Liver (tissue), 9 donors: ENCODE results near the gene TSSK2. TPM values are rescaled to one million over a fixed set of nuclear protein-coding genes. Genes with fewer than 3 reads are reported as not detected.

Experiments
- DNase-seq: peaks from one replicate; pipeline ENCODE4 v3.0.0-alpha.2; 2017; ENCODE audit warnings: low spot score
- H3K27ac ChIP-seq, 2 donors: one replicate each; pipeline ENCODE4 v1.7.0; 2013; ENCODE audit warnings: inconsistent platforms in 2 of 2, low read length in 2 of 2, control low read depth in 1 of 2, low read depth in 1 of 2, mild to moderate bottlenecking in 1 of 2
- H3K27me3 ChIP-seq, 4 donors: one replicate each; pipeline versions ENCODE4 v1.6.1 to v1.7.0; 2013; ENCODE audit warnings: low read length in 3 of 4, inconsistent platforms in 1 of 4, mild to moderate bottlenecking in 1 of 4, moderate library complexity in 1 of 4; ENCODE audit not compliant: control insufficient read depth in 4 of 4, insufficient read depth in 4 of 4
- H3K36me3 ChIP-seq, 4 donors: one replicate each; pipeline versions ENCODE4 v1.6.1 to v1.7.0; 2013; ENCODE audit warnings: low read length in 3 of 4, mild to moderate bottlenecking in 3 of 4, low read depth in 1 of 4, moderate library complexity in 1 of 4; ENCODE audit not compliant: control insufficient read depth in 4 of 4, insufficient read depth in 3 of 4
- H3K4me1 ChIP-seq, 4 donors: one replicate each; pipeline versions ENCODE4 v1.6.1 to v1.7.0; 2013; ENCODE audit warnings: low read length in 3 of 4, mild to moderate bottlenecking in 3 of 4, moderate library complexity in 1 of 4; ENCODE audit not compliant: control insufficient read depth in 4 of 4, insufficient read depth in 4 of 4
- H3K4me3 ChIP-seq, 3 donors: one replicate each; pipeline versions ENCODE4 v1.6.1 to v1.7.0; 2013; ENCODE audit warnings: low read length in 3 of 3, control low read depth in 1 of 3, low read depth in 1 of 3, mild to moderate bottlenecking in 1 of 3
- H3K9ac ChIP-seq, 2 donors: one replicate each; pipeline ENCODE4 v1.7.0; 2013; ENCODE audit warnings: low read length in 2 of 2, mild to moderate bottlenecking in 2 of 2, moderate library complexity in 2 of 2, control low read depth in 1 of 2, low read depth in 1 of 2
- H3K9me3 ChIP-seq, 4 donors: one replicate each; pipeline versions ENCODE4 v1.6.1 to v1.7.0; 2013; ENCODE audit warnings: low read length in 3 of 4; ENCODE audit not compliant: control insufficient read depth in 4 of 4
- EGR1 ChIP-seq, 2 donors: IDR thresholded peaks; 2 replicates each; pipeline ENCODE4 v1.6.1; 2016 to 2018; ENCODE audit warnings: antibody characterized with exemption in 2 of 2, low read depth in 2 of 2
- FOXA1 ChIP-seq: IDR thresholded peaks from 2 replicates; pipeline ENCODE4 v1.6.1; 2016; ENCODE audit warnings: antibody characterized with exemption
- FOXA2 ChIP-seq: IDR thresholded peaks from 2 replicates; pipeline ENCODE4 v1.6.1; 2016; ENCODE audit warnings: antibody characterized with exemption
- GABPA ChIP-seq, 2 donors: IDR thresholded peaks in 1 of 2; conservative IDR thresholded peaks in 1 of 2; 2 replicates each; pipeline ENCODE4 v1.6.1; 2016; ENCODE audit warnings: antibody characterized with exemption in 2 of 2, mild to moderate bottlenecking in 1 of 2, moderate library complexity in 1 of 2
- HNF4A ChIP-seq, 2 donors: conservative IDR thresholded peaks; 2 replicates each; pipeline ENCODE4 v1.6.1; 2016; ENCODE audit warnings: antibody characterized with exemption in 2 of 2, mild to moderate bottlenecking in 2 of 2
- HNF4G ChIP-seq: IDR thresholded peaks from 2 replicates; pipeline ENCODE4 v1.6.1; 2016; ENCODE audit warnings: antibody characterized with exemption
- JUND ChIP-seq, 2 donors: IDR thresholded peaks; 2 replicates each; pipeline ENCODE4 v1.6.1; 2016; ENCODE audit warnings: antibody characterized with exemption in 2 of 2
- NR2F2 ChIP-seq: IDR thresholded peaks from 2 replicates; pipeline ENCODE4 v1.6.1; 2016; ENCODE audit warnings: antibody characterized with exemption
- RAD21 ChIP-seq, 2 donors: IDR thresholded peaks; 2 replicates each; pipeline ENCODE4 v1.6.1; 2016; ENCODE audit warnings: antibody characterized with exemption in 2 of 2, mild to moderate bottlenecking in 2 of 2
- RXRA ChIP-seq, 2 donors: IDR thresholded peaks; 2 replicates each; pipeline ENCODE4 v1.6.1; 2017 to 2018; ENCODE audit warnings: antibody characterized with exemption in 2 of 2, mild to moderate bottlenecking in 1 of 2
- SP1 ChIP-seq: IDR thresholded peaks from 2 replicates; pipeline ENCODE4 v1.6.1; 2018; ENCODE audit warnings: antibody characterized with exemption, mild to moderate bottlenecking
- TAF1 ChIP-seq: conservative IDR thresholded peaks from 2 replicates; pipeline ENCODE4 v1.6.1; 2016; ENCODE audit warnings: antibody characterized with exemption, mild to moderate bottlenecking
- YY1 ChIP-seq: IDR thresholded peaks from 2 replicates; pipeline ENCODE4 v1.6.1; 2016; ENCODE audit warnings: antibody characterized with exemption, mild to moderate bottlenecking
- WGBS: extraction: QIAGEN DNeasy Blood & Tissue Kit; methylation state at CpG from one replicate; pipeline ENCODE4 v1.1.7; 2013; 5-methylcytosine and 5-hydroxymethylcytosine counted together
- polyA plus RNA-seq, 2 donors: library from polyadenylated mRNA; stranded (reverse) in 1 of 2; unstranded in 1 of 2; fragments of 200-250 nt in 1 of 2; fragments of >200 nt in 1 of 2; fragmentation: Nextera tagmentation in 1 of 2; extraction: Ambion mirVana in 1 of 2; gene quantifications; one replicate each; pipeline versions ENCODE4 v1.2.1 to v1.2.3, GENCODE V29; 2013 to 2015
- total RNA-seq, 2 donors: library from RNA; depleted of rRNA; stranded (reverse); fragments of >200 nt; gene quantifications; one replicate each; pipeline ENCODE4 v1.2.3, GENCODE V29; 2014
- TF ChIP-seq, protein P1 (sequence below): IDR thresholded peaks from 2 replicates; pipeline ENCODE4 v1.6.1; 2016; ENCODE audit warnings: antibody characterized with exemption
- TF ChIP-seq, protein P2 (sequence below): IDR thresholded peaks from 2 replicates; pipeline ENCODE4 v1.6.1; 2016; ENCODE audit warnings: antibody characterized with exemption
- TF ChIP-seq, protein P3 (sequence below): IDR thresholded peaks from 2 replicates; pipeline ENCODE4 v1.6.1; 2016; ENCODE audit warnings: antibody characterized with exemption
- TF ChIP-seq, protein P4 (sequence below): IDR thresholded peaks from 2 replicates; pipeline ENCODE4 v1.6.1; 2016; ENCODE audit warnings: antibody characterized with exemption, mild to moderate bottlenecking
- TF ChIP-seq, protein P5 (sequence below): fragments of 150-350 bp; IDR thresholded peaks from 2 replicates; pipeline ENCODE4 v1.5.1; 2017; ENCODE audit warnings: improper control_type of control experiment, low read depth, low read length; ENCODE audit not compliant: missing input control
- donor health status: healthy.
- donor health status: healthy.
- donor health status: healthy.
- donor health status: healthy.
- donor health status: healthy.

Gene TSSK2
- total and polyA plus RNA-seq, 4 donors, result 0.08 TPM; not detected in 3

DNA sequence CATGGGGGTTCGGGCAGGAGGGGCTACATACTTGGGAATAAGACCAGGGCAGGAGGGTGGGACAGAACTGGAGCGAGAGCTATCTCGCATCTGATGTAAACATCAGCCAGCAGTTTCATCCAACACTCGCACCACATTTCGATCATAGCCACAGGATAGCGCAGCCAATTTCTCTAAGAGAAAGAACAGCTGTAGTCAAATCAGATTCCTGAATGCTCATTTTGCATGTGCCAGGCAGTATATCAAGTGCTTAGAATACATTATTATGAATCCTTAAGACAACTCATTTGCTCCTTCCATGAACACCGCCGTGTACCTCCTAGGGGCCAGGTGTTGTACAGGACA, 23.4 kb upstream of the TSSK2 start:
- H3K4me3 ChIP-seq, result no peak overlapping the region
- TF ChIP-seq JUND (IDR thresholded peaks at IDR 0.05) (no peak), NR2F2 (no peak), FOXA1 (no peak), TAF1 (no peak), RAD21 (IDR thresholded peaks at IDR 0.05) (no peak), RXRA (IDR thresholded peaks at IDR 0.05) (no peak)
- peaks cover 9 to 28% (median 23%) of the 10 kb centered on the region in 4 donors for H3K4me1 ChIP-seq
- no peak overlapping the region for H3K27ac ChIP-seq
- 95% methylated on average over 8 of the region's 8 CpGs for WGBS
- H3K27me3 ChIP-seq, result no peaks in the 10 kb centered on the region
- H3K36me3 ChIP-seq, result peaks cover 0 to 2% (median 0%) of the 10 kb centered on the region in 4 donors
- no peaks in the 10 kb centered on the region for H3K9me3 ChIP-seq
- DNase-seq, result no peak
- no peak overlapping the region for H3K9ac ChIP-seq

DNA sequence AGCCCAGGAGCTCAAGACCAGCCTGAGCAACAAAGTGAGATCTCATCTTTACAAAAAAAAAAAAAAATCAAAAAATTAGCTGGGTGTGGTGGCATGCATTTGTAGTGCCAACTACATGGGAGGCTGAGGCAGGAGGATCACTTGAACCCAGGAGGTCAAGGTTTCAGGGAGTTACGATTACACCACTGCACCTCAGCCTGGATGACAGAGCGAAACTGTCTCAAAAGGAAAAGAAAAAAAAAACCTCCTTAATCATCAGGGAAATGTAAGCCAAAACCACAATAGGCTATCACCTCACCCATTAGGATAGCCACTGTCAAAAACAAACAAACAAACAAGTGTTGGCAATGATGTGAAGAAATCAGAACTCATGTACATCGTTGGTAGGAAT, 22.3 kb upstream of the TSSK2 start:
- Histone ChIP-seq H3K27ac (peak overlapping the region; percentile 79 to 80), H3K27me3 (no peaks in the 10 kb centered on the region), H3K4me3 (no peak overlapping the region), H3K4me1 (peaks cover 9 to 28% (median 23%) of the 10 kb centered on the region in 4 donors), H3K9ac (no peak overlapping the region), H3K36me3 (peaks cover 0 to 2% (median 0%) of the 10 kb centered on the region in 4 donors), H3K9me3 (no peaks in the 10 kb centered on the region)
- no peak for DNase-seq
- TF ChIP-seq, protein P1, sequence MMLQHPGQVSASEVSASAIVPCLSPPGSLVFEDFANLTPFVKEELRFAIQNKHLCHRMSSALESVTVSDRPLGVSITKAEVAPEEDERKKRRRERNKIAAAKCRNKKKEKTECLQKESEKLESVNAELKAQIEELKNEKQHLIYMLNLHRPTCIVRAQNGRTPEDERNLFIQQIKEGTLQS, result no peak
- TF ChIP-seq GABPA (IDR thresholded peaks at IDR 0.05 in 1 of 2, conservative IDR thresholded peaks at IDR 0.05 in 1 of 2) (no peak), HNF4A (conservative IDR thresholded peaks at IDR 0.05) (no peak), FOXA1 (no peak), NR2F2 (no peak), JUND (IDR thresholded peaks at IDR 0.05) (no peak), RAD21 (IDR thresholded peaks at IDR 0.05) (no peak), TAF1 (no peak), RXRA (IDR thresholded peaks at IDR 0.05) (no peak)
- WGBS, result 77% methylated on average over 3 of the region's 3 CpGs

DNA sequence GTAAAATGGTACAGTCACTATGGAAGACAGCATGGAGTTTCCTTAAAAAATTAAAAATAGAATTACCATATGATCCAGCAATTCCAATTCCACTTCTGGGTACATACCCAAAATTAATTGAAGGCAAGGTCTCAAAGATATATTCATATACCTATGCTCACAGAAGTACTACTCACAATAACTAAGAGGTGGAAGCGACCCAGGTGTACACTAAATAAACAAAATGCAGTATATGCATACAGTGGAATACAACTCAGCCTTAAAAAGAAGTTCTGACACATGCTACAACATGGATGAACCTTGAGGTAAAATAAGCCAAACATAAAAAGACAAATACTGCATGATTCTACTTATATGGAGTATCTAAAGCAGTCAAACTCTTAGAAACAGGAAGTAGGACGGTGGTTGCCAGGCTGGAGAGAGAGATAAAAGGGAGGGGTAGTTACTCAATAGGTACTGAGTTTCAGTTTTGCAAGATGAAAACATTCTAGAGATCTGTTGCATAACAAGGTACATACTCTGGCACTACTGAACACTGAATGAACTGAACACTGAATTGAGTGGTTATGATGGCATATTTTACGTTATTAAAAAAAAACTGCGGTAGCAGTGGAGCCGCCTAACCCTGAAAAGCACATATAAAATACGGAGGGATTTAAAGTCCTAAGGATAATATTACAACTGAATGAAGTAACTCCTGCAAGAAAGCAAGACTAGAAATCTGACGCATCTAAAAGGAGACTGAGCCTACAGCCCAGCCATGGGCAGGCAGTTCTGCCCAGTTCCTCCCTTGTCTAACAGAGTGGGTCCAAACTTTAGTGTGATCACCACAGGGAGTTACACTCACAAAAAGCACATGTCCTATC, 21.7 kb upstream of the TSSK2 start:
- TF ChIP-seq SP1 (peak; percentile 48), FOXA2 (peak; percentile 42), GABPA (IDR thresholded peaks at IDR 0.05 in 1 of 2, conservative IDR thresholded peaks at IDR 0.05 in 1 of 2) (peak; percentile 18 to 75), HNF4G (peak; percentile 28), RXRA (IDR thresholded peaks at IDR 0.05) (peak; percentile 63 to 78), TAF1 (no peak), YY1 (peak; percentile 74), FOXA1 (no peak), RAD21 (IDR thresholded peaks at IDR 0.05) (peak; percentile 30 to 37), EGR1 (IDR thresholded peaks at IDR 0.05; ENCODE audit: low read depth in 2 of 2) (no peak), JUND (IDR thresholded peaks at IDR 0.05) (peak in 1 of 2 donors; percentile 46), NR2F2 (no peak), HNF4A (conservative IDR thresholded peaks at IDR 0.05) (peak; percentile 60 to 72)
- TF ChIP-seq, protein P2, sequence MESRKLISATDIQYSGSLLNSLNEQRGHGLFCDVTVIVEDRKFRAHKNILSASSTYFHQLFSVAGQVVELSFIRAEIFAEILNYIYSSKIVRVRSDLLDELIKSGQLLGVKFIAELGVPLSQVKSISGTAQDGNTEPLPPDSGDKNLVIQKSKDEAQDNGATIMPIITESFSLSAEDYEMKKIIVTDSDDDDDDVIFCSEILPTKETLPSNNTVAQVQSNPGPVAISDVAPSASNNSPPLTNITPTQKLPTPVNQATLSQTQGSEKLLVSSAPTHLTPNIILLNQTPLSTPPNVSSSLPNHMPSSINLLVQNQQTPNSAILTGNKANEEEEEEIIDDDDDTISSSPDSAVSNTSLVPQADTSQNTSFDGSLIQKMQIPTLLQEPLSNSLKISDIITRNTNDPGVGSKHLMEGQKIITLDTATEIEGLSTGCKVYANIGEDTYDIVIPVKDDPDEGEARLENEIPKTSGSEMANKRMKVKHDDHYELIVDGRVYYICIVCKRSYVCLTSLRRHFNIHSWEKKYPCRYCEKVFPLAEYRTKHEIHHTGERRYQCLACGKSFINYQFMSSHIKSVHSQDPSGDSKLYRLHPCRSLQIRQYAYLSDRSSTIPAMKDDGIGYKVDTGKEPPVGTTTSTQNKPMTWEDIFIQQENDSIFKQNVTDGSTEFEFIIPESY, result no peak
- TF ChIP-seq, protein P3, sequence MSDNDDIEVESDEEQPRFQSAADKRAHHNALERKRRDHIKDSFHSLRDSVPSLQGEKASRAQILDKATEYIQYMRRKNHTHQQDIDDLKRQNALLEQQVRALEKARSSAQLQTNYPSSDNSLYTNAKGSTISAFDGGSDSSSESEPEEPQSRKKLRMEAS, result no peak
- TF ChIP-seq, protein P4, sequence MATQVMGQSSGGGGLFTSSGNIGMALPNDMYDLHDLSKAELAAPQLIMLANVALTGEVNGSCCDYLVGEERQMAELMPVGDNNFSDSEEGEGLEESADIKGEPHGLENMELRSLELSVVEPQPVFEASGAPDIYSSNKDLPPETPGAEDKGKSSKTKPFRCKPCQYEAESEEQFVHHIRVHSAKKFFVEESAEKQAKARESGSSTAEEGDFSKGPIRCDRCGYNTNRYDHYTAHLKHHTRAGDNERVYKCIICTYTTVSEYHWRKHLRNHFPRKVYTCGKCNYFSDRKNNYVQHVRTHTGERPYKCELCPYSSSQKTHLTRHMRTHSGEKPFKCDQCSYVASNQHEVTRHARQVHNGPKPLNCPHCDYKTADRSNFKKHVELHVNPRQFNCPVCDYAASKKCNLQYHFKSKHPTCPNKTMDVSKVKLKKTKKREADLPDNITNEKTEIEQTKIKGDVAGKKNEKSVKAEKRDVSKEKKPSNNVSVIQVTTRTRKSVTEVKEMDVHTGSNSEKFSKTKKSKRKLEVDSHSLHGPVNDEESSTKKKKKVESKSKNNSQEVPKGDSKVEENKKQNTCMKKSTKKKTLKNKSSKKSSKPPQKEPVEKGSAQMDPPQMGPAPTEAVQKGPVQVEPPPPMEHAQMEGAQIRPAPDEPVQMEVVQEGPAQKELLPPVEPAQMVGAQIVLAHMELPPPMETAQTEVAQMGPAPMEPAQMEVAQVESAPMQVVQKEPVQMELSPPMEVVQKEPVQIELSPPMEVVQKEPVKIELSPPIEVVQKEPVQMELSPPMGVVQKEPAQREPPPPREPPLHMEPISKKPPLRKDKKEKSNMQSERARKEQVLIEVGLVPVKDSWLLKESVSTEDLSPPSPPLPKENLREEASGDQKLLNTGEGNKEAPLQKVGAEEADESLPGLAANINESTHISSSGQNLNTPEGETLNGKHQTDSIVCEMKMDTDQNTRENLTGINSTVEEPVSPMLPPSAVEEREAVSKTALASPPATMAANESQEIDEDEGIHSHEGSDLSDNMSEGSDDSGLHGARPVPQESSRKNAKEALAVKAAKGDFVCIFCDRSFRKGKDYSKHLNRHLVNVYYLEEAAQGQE, result peak; percentile 42
- TF ChIP-seq, protein P5, sequence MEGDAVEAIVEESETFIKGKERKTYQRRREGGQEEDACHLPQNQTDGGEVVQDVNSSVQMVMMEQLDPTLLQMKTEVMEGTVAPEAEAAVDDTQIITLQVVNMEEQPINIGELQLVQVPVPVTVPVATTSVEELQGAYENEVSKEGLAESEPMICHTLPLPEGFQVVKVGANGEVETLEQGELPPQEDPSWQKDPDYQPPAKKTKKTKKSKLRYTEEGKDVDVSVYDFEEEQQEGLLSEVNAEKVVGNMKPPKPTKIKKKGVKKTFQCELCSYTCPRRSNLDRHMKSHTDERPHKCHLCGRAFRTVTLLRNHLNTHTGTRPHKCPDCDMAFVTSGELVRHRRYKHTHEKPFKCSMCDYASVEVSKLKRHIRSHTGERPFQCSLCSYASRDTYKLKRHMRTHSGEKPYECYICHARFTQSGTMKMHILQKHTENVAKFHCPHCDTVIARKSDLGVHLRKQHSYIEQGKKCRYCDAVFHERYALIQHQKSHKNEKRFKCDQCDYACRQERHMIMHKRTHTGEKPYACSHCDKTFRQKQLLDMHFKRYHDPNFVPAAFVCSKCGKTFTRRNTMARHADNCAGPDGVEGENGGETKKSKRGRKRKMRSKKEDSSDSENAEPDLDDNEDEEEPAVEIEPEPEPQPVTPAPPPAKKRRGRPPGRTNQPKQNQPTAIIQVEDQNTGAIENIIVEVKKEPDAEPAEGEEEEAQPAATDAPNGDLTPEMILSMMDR, result no peak
- DNase-seq, result no peak
- Histone ChIP-seq H3K27me3 (no peaks in the 10 kb centered on the region), H3K9me3 (no peaks in the 10 kb centered on the region), H3K36me3 (peaks cover 0 to 2% (median 0%) of the 10 kb centered on the region in 4 donors), H3K4me1 (peaks cover 9 to 28% (median 23%) of the 10 kb centered on the region in 4 donors), H3K27ac (peak overlapping the region; percentile 79 to 80), H3K4me3 (no peak overlapping the region), H3K9ac (no peak overlapping the region)
- WGBS, result 32% methylated on average over 7 of the region's 7 CpGs
